ENCODE measurements around the gene SRD5A3.

DNA sequence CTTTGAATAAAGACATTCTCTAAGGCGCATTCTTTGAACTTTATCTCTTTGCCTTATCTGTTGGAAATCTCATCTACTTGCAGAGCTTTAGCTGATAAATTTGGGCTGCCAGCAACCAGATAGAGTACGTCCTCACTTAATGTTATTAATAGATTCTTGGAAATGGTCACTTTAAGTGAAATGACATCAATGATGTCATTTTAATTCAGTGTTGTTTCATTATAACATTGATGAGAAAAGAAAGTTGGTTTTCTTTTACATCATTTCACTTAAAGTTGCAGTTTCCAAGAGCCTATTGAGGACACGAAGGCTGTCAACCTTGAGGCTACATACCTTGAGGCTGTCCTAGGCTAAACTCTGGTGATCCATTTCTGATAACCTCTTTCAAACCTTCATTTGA, 59.0 kb downstream of the SRD5A3 start:
- TF ChIP-seq, protein P1, sequence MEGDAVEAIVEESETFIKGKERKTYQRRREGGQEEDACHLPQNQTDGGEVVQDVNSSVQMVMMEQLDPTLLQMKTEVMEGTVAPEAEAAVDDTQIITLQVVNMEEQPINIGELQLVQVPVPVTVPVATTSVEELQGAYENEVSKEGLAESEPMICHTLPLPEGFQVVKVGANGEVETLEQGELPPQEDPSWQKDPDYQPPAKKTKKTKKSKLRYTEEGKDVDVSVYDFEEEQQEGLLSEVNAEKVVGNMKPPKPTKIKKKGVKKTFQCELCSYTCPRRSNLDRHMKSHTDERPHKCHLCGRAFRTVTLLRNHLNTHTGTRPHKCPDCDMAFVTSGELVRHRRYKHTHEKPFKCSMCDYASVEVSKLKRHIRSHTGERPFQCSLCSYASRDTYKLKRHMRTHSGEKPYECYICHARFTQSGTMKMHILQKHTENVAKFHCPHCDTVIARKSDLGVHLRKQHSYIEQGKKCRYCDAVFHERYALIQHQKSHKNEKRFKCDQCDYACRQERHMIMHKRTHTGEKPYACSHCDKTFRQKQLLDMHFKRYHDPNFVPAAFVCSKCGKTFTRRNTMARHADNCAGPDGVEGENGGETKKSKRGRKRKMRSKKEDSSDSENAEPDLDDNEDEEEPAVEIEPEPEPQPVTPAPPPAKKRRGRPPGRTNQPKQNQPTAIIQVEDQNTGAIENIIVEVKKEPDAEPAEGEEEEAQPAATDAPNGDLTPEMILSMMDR (IDR thresholded peaks at IDR 0.05) = no peak
- TF ChIP-seq POLR2A (IDR thresholded peaks at IDR 0.05) = no peak
